PC-3 (cell line): Measurements from ENCODE around the gene SYNJ2. TPM values are rescaled to one million over a fixed set of nuclear protein-coding genes. Genes with fewer than 3 reads are reported as not detected.

Experiments
- ATAC-seq: fragments of 200-7000 bp; cut with Tn5 transposase; 2 replicates; pipeline ENCODE4 v1.9.1; 2020; ENCODE audit warnings: mild to moderate bottlenecking, moderate library complexity
- BruUV-seq: library from RNA; stranded (reverse); fragments of 400-500 nt; replicated peaks from 2 replicates; lab custom pipeline; 2021; lab: Mats Ljungman, UMichigan
- CTCF ChIA-PET: fragments of 300-600 bp; sonication (Branson Sonifier 250); formaldehyde crosslinking; loops from one replicate; lab custom pipeline; 2022; ENCODE audit warnings: antibody characterized with exemption; lab: Charles Lee
- POLR2A ChIA-PET: fragments of 300-600 bp; sonication (Branson Sonifier 250); formaldehyde crosslinking; loops from one replicate; lab custom pipeline; 2022; ENCODE audit warnings: antibody characterized with exemption; ENCODE audit not compliant: unreplicated experiment; lab: Charles Lee
- DNase-seq: peaks from one replicate; pipeline ENCODE4 v3.0.0-alpha.2; 2015
- H2AFZ ChIP-seq: fragments of 300-600 bp; sonication (generic); 2 replicates; pipeline ENCODE4 v1.6.0; 2016; ENCODE audit warnings: antibody characterized with exemption, low read length
- H3F3A ChIP-seq: fragments of 300-600 bp; sonication (generic); one replicate; pipeline ENCODE4 v1.6.0; 2017; ENCODE audit warnings: antibody characterized with exemption, low read length, control low read depth, mild to moderate bottlenecking; ENCODE audit not compliant: unreplicated experiment
- H3K27ac ChIP-seq: fragments of 300-600 bp; sonication (generic); 2 replicates; pipeline ENCODE4 v1.5.1; 2016; ENCODE audit warnings: mild to moderate bottlenecking, low read length
- H3K27me3 ChIP-seq: fragments of 300-600 bp; sonication (generic); 2 replicates; pipeline ENCODE4 v1.6.1; 2016; ENCODE audit warnings: low read length, mixed read lengths
- H3K36me3 ChIP-seq: fragments of 300-600 bp; sonication (generic); 2 replicates; pipeline ENCODE4 v1.6.1; 2016; ENCODE audit warnings: low read depth, mixed run types, low read length, mixed read lengths
- H3K4me1 ChIP-seq: fragments of 300-600 bp; sonication (generic); 2 replicates; pipeline ENCODE4 v1.5.1; 2016; ENCODE audit warnings: low read length; ENCODE audit not compliant: insufficient read depth
- H3K4me2 ChIP-seq: fragments of 300-600 bp; sonication (generic); 2 replicates; pipeline ENCODE4 v1.6.0; 2016; ENCODE audit warnings: low read length
- H3K4me3 ChIP-seq: fragments of 300-600 bp; sonication (generic); 2 replicates; pipeline ENCODE4 v1.5.1; 2016; ENCODE audit warnings: mild to moderate bottlenecking, low read length, mixed read lengths
- H3K79me2 ChIP-seq: fragments of 300-600 bp; sonication (generic); 2 replicates; pipeline ENCODE4 v1.6.1; 2017; ENCODE audit warnings: low read length, mixed read lengths
- H3K9ac ChIP-seq: fragments of 300-600 bp; sonication (generic); 2 replicates; pipeline ENCODE4 v1.6.0; 2016; ENCODE audit warnings: mild to moderate bottlenecking, low read length
- H3K9me2 ChIP-seq: fragments of 300-600 bp; sonication (generic); replicated peaks from 2 replicates; pipeline ENCODE4 v1.6.1; 2016; ENCODE audit warnings: mixed run types, low read length, mixed read lengths
- H3K9me3 ChIP-seq: fragments of 300-600 bp; sonication (generic); 2 replicates; pipeline ENCODE4 v1.6.1; 2016; ENCODE audit warnings: low read length, mixed read lengths
- H4K20me1 ChIP-seq: fragments of 300-600 bp; sonication (generic); 2 replicates; pipeline ENCODE4 v1.6.1; 2016; ENCODE audit warnings: low read length, mixed read lengths
- CTCF ChIP-seq: fragments of 300-600 bp; sonication (generic); conservative IDR thresholded peaks from 2 replicates; pipeline ENCODE4 v1.5.1; 2017; ENCODE audit warnings: antibody characterized with exemption, low read depth, mild to moderate bottlenecking, low read length
- EZH2 ChIP-seq: fragments of 300-600 bp; sonication (generic); IDR thresholded peaks from one replicate; pipeline ENCODE4 v1.6.1; 2017; ENCODE audit warnings: antibody characterized with exemption, mild to moderate bottlenecking, low read length; ENCODE audit not compliant: unreplicated experiment
- EZH2phosphoT487 ChIP-seq: fragments of 300-600 bp; sonication (generic); IDR thresholded peaks from 2 replicates; pipeline ENCODE4 v1.6.1; 2018; ENCODE audit warnings: mild to moderate bottlenecking, antibody characterized with exemption, low read length, borderline replicate concordance
- intact Hi-C: fragments of 100-400 bp; cut with micrococcal nuclease; formaldehyde crosslinking; loops from 2 replicates; pipeline ENCODE4 v1.9.0; 2023
- total RNA-seq: library from RNA; depleted of rRNA; stranded (reverse); fragments of >200 nt; gene quantifications from 2 replicates; pipeline ENCODE4 v1.2.3, GENCODE V29; 2014

SYNJ2 gene
- total RNA-seq, 1 experiment from 2014 or later: 21.5 TPM

DNA sequence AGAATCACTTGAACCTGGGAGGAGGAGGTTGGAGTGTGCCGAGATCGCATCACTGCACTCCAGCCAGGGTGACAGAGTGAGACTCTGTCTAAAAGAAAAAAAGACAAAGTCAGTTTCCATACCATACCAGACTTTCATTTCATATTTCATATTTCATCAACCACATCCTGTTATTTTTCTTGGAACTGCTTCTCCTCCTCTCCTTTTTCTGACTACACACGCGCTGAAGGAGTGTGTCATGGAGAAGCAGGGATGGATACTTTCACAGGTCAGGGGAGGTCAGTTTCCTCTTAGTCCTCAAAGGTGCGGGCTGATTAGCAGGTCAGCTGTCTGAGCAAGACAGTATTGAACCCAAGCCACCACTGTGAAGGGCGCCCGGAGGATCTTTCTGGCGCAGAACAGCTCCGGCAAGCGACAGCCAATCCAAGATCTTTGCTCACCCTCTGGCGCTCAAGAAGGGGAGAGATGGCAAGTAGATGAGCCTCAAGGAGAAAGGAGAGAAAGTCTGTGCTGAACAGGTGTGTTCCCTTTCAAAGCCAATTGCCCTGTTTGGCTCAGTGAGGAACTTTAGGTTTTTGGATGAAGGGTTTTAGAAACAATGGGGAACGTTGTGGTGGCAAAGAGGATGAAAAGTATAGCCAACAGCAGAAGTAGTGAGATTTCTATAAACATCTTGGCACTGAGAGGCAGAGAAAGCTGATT is 18.9 kb upstream of the SYNJ2 start:
- H3K27ac ChIP-seq: no peak overlapping the region
- no peak for DNase-seq

DNA sequence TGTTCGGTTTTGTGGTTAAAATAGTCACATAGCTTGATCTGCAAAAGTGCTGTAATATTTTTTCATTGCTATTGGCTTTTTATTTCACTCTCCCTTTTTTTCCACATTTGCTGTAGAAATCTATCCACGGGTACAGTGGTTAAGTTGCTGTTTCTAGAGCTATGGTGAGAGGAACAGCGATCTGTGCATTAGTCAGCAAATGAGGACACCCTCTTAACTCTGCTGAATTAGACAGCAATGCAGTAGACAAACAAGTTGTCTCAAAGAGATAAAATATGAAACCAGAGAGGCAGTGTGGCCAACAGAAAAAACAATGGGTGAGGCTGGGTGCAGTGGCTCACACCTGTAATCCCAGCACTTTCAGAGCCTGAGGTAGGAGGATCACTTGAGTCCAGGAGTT is 17.6 kb upstream of the SYNJ2 start:
- H3K9me2 ChIP-seq: no peaks in the 10 kb centered on the region

More for the DNA sequence above, 18.9 kb upstream of the SYNJ2 start:
- H2AFZ ChIP-seq: no peak overlapping the region
- no peak overlapping the region for H3K9ac ChIP-seq
- H3K9me3 ChIP-seq: 0 out of 2 replicates have a peak, but pooled peaks cover 4% of the 10 kb centered on the region
- no peak for ATAC-seq
- intact Hi-C loops: no loop called here
- no peak overlapping the region for H3K4me2 ChIP-seq
- H3K36me3 ChIP-seq: no peaks in the 10 kb centered on the region
- H3K79me2 ChIP-seq: no peaks in the 10 kb centered on the region
- TF ChIP-seq CTCF: no peak
- no peak for TF ChIP-seq EZH2phosphoT487
- TF ChIP-seq EZH2: no peak
- no peaks in the 10 kb centered on the region for H3K4me1 ChIP-seq
- BruUV-seq: no TSS peak
- no peaks in the 10 kb centered on the region for H4K20me1 ChIP-seq
- CTCF ChIA-PET: no interaction called here
- H3F3A ChIP-seq: no peaks in the 10 kb centered on the region
- H3K27me3 ChIP-seq: no peaks in the 10 kb centered on the region
- POLR2A ChIA-PET: no interaction called here
- no peaks in the 10 kb centered on the region for H3K9me2 ChIP-seq
- H3K4me3 ChIP-seq: no peak overlapping the region

More for the DNA sequence above, 17.6 kb upstream of the SYNJ2 start:
- intact Hi-C loops: no loop called here
- ChIA-PET POLR2A (no interaction called here), CTCF (no interaction called here)
- DNase-seq (no peak), ATAC-seq (no peak)
- no peak overlapping the region for H3K4me3 ChIP-seq
- H3F3A ChIP-seq: no peaks in the 10 kb centered on the region
- no peak overlapping the region for H3K9ac ChIP-seq
- H3K27ac ChIP-seq: no peak overlapping the region
- no peak overlapping the region for H2AFZ ChIP-seq
- no peaks in the 10 kb centered on the region for H3K36me3 ChIP-seq
- H3K9me3 ChIP-seq: 0 out of 2 replicates have a peak, but pooled peaks cover 2% of the 10 kb centered on the region
- BruUV-seq: no TSS peak
- no peak overlapping the region for H3K4me2 ChIP-seq
- no peaks in the 10 kb centered on the region for H4K20me1 ChIP-seq
- no peaks in the 10 kb centered on the region for H3K27me3 ChIP-seq
- TF ChIP-seq EZH2phosphoT487 (no peak), CTCF (no peak), EZH2 (no peak)
- peaks cover under 1% of the 10 kb centered on the region; the same call in 1 of the 2 replicates for H3K4me1 ChIP-seq
- no peaks in the 10 kb centered on the region for H3K79me2 ChIP-seq
